Naive thymus-derived CD4-positive, alpha-beta T cell (primary cell): ENCODE data around the gene SHANK2. TPM values are rescaled to one million over a fixed set of nuclear protein-coding genes. Genes with fewer than 3 reads are reported as not detected.

ENCODE experiments used
- ATAC-seq: fragments of 150-1000 bp; cut with Tn5 transposase; 2 replicates; pipeline ENCODE4 v1.10.0; 2021; ENCODE audit warnings: mild to moderate bottlenecking, moderate library complexity
- CTCF ChIA-PET: fragments of 350-600 bp; sonication (Branson Sonifier 250); formaldehyde crosslinking; loops from one replicate; lab custom pipeline; 2021; ENCODE audit warnings: antibody characterized with exemption; lab: Charles Lee
- POLR2A ChIA-PET: fragments of 350-600 bp; sonication (Branson Sonifier 250); formaldehyde crosslinking; loops from one replicate; lab custom pipeline; 2021; ENCODE audit warnings: antibody characterized with exemption, inconsistent platforms; lab: Charles Lee
- DNase-seq, 9 donors: peaks; one replicate each; pipeline versions ENCODE4 v3.0.0 to v3.0.0-alpha.2; 2020 to 2022; ENCODE audit warnings: mixed read lengths in 1 of 9
- H3K27ac ChIP-seq: one replicate; pipeline ENCODE4 v1.7.0; 2013; ENCODE audit warnings: mild to moderate bottlenecking, low read depth, low read length, moderate library complexity
- H3K27me3 ChIP-seq, 2 donors: one replicate each; pipeline ENCODE4 v1.7.0; 2013; ENCODE audit warnings: low read length in 2 of 2, mild to moderate bottlenecking in 2 of 2, moderate library complexity in 2 of 2; ENCODE audit not compliant: control insufficient read depth in 2 of 2, insufficient read depth in 2 of 2
- H3K36me3 ChIP-seq, 3 experiments: 1 replicate in 2 of 3; 2 replicates in 1 of 3; pipeline ENCODE4 v1.7.0; 2013; ENCODE audit warnings: low read length in 3 of 3, mild to moderate bottlenecking in 3 of 3, moderate library complexity in 1 of 3; ENCODE audit not compliant: insufficient read depth in 3 of 3, control insufficient read depth in 2 of 3
- H3K4me1 ChIP-seq, 2 donors: one replicate each; pipeline ENCODE4 v1.7.0; 2013; ENCODE audit warnings: low read length in 2 of 2, mild to moderate bottlenecking in 2 of 2, moderate library complexity in 1 of 2; ENCODE audit not compliant: control insufficient read depth in 2 of 2, insufficient read depth in 2 of 2
- H3K4me3 ChIP-seq: 2 replicates; pipeline ENCODE4 v1.7.0; 2013; ENCODE audit warnings: mild to moderate bottlenecking, low read length
- H3K9me3 ChIP-seq, 3 experiments: 1 replicate in 2 of 3; 2 replicates in 1 of 3; pipeline ENCODE4 v1.7.0; 2013; ENCODE audit warnings: low read length in 3 of 3; ENCODE audit not compliant: control insufficient read depth in 2 of 3
- H3K27ac Mint-ChIP-seq, 9 donors: one replicate each; pipeline ENCODE4 v1.8.0; 2020 to 2022; ENCODE audit warnings: mixed read lengths in 9 of 9, mild to moderate bottlenecking in 8 of 9, moderate library complexity in 5 of 9, inconsistent platforms in 2 of 9
- H3K27me3 Mint-ChIP-seq, 5 donors: one replicate each; pipeline ENCODE4 v1.8.0; 2021 to 2022; ENCODE audit warnings: mixed read lengths in 5 of 5, mild to moderate bottlenecking in 1 of 5
- H3K36me3 Mint-ChIP-seq, 5 donors: one replicate each; pipeline ENCODE4 v1.8.0; 2020 to 2022; ENCODE audit warnings: mixed read lengths in 5 of 5, mild to moderate bottlenecking in 3 of 5, inconsistent platforms in 1 of 5
- H3K4me1 Mint-ChIP-seq, 7 donors: one replicate each; pipeline ENCODE4 v1.8.0; 2020 to 2022; ENCODE audit warnings: mixed read lengths in 7 of 7, mild to moderate bottlenecking in 3 of 7, inconsistent platforms in 1 of 7
- H3K4me3 Mint-ChIP-seq, 10 donors: one replicate each; pipeline ENCODE4 v1.8.0; 2020 to 2022; ENCODE audit warnings: mild to moderate bottlenecking in 10 of 10, mixed read lengths in 10 of 10, moderate library complexity in 6 of 10, inconsistent platforms in 2 of 10
- H3K9me3 Mint-ChIP-seq, 11 donors: one replicate each; pipeline ENCODE4 v1.8.0; 2020 to 2022; ENCODE audit warnings: mixed read lengths in 11 of 11, mild to moderate bottlenecking in 4 of 11, inconsistent platforms in 1 of 11, moderate library complexity in 1 of 11
- intact Hi-C, 2 donors: fragments of 100-400 bp; cut with micrococcal nuclease; formaldehyde crosslinking; loops; one replicate each; pipeline ENCODE4 v1.15.1; 2023
- polyA plus RNA-seq, 2 donors: library from polyadenylated mRNA; unstranded; fragments of 300-500 nt; fragmentation: Illumina TruSeq; gene quantifications; one replicate each; pipeline ENCODE4 v1.2.3, GENCODE V29; 2021
- total RNA-seq, 6 experiments: library from RNA in 5 of 6; stranded (reverse) in 5 of 6; gene quantifications; 1 replicate in 5 of 6; 2 replicates in 1 of 6; pipeline ENCODE4 v1.2.3 and lab custom pipeline; 2021 to 2026

SHANK2 gene
- total and polyA plus RNA-seq, 7 experiments from 2014 or later: 0.29 to 0.72 TPM; not detected in 5

GRCh38 chr11:71255323-71255722, 2.9 kb upstream of the SHANK2 start:
- Histone ChIP-seq H3K9me3 (no peaks in the 10 kb centered on the region), H3K27me3 (peaks cover 0 to 6% of the 10 kb centered on the region in 2 donors), H3K4me1 (no peaks in the 10 kb centered on the region), H3K27ac (no peak overlapping the region), H3K4me3 (no peak overlapping the region), H3K36me3 (no peaks in the 10 kb centered on the region)
- POLR2A ChIA-PET: interaction anchor here (1.1 kb wide), 1 partner anchor 11 kb away, joined by 3 read pairs; no protein-coding TSS in a partner anchor
- no peak for ATAC-seq
- Mint-ChIP-seq H3K4me3 (no peak overlapping the region), H3K36me3 (no peaks in the 10 kb centered on the region), H3K27me3 (peaks cover 34 to 44% (median 39%) of the 10 kb centered on the region in 5 donors), H3K27ac (no peak overlapping the region), H3K9me3 (peaks cover 0 to 9% (median 2%) of the 10 kb centered on the region in 11 donors), H3K4me1 (peaks cover 0 to 11% (median 2%) of the 10 kb centered on the region in 7 donors)
- no peak for DNase-seq
- intact Hi-C loops: no loop called here
- CTCF ChIA-PET: no interaction called here

- no peak overlapping the region for H3K27ac ChIP-seq
- CTCF ChIA-PET: no interaction called here
- no peak overlapping the region for H3K4me3 ChIP-seq
- H3K27me3 ChIP-seq: peaks cover 4 to 6% of the 10 kb centered on the region in 2 donors
- H3K27ac Mint-ChIP-seq: no peak overlapping the region
- DNase-seq: no peak
- POLR2A ChIA-PET: no interaction called here
- peaks cover 0 to 6% (median 2%) of the 10 kb centered on the region in 11 donors for H3K9me3 Mint-ChIP-seq
- peaks cover 47 to 56% (median 55%) of the 10 kb centered on the region in 5 donors for H3K27me3 Mint-ChIP-seq
- H3K4me1 ChIP-seq: no peaks in the 10 kb centered on the region
- H3K36me3 ChIP-seq: no peaks in the 10 kb centered on the region
- H3K4me1 Mint-ChIP-seq: peaks cover 0 to 13% (median 2%) of the 10 kb centered on the region in 7 donors
- intact Hi-C loops: no loop called here
- H3K9me3 ChIP-seq: no peaks in the 10 kb centered on the region
- H3K36me3 Mint-ChIP-seq: no peaks in the 10 kb centered on the region
- H3K4me3 Mint-ChIP-seq: peak overlapping the region in 1 of 10 donors; percentile 75
- no peak for ATAC-seq
These were observed 1.4 kb upstream of the SHANK2 start for GRCh38 chr11:71253794-71254193.

- POLR2A ChIA-PET: no interaction called here
- intact Hi-C loops: no loop called here
- peaks cover 55 to 64% (median 60%) of the 10 kb centered on the region in 5 donors for H3K27me3 Mint-ChIP-seq
These were observed 673 bp upstream of the SHANK2 start for GRCh38 chr11:71252770-71253730.

GRCh38 chr11:71251761-71252268, 562 bp downstream of the SHANK2 start:
- peaks cover 0 to 2% (median 0%) of the 10 kb centered on the region in 11 donors for H3K9me3 Mint-ChIP-seq
- peak overlapping the region in 2 of 10 donors; percentile 39 to 56 for H3K4me3 Mint-ChIP-seq
- no peaks in the 10 kb centered on the region for H3K36me3 ChIP-seq
- peaks cover 4 to 6% of the 10 kb centered on the region in 2 donors for H3K27me3 ChIP-seq
- peaks cover 0 to 13% (median 2%) of the 10 kb centered on the region in 7 donors for H3K4me1 Mint-ChIP-seq
- no peaks in the 10 kb centered on the region for H3K9me3 ChIP-seq
- ATAC-seq (no peak), DNase-seq (no peak)
- no peak overlapping the region for H3K27ac Mint-ChIP-seq
- no peak overlapping the region for H3K27ac ChIP-seq
- peaks cover 55 to 74% (median 56%) of the 10 kb centered on the region in 5 donors for H3K27me3 Mint-ChIP-seq
- no peaks in the 10 kb centered on the region for H3K4me1 ChIP-seq
- H3K36me3 Mint-ChIP-seq: no peaks in the 10 kb centered on the region
- intact Hi-C loops: no loop called here
- CTCF ChIA-PET: no interaction called here
- H3K4me3 ChIP-seq: no peak overlapping the region
- POLR2A ChIA-PET: no interaction called here

More at GRCh38 chr11:71252770-71253730, 673 bp upstream of the SHANK2 start:
- no peak for DNase-seq
- Histone ChIP-seq H3K4me1 (no peaks in the 10 kb centered on the region), H3K9me3 (no peaks in the 10 kb centered on the region), H3K4me3 (no peak overlapping the region), H3K27ac (no peak overlapping the region), H3K36me3 (no peaks in the 10 kb centered on the region), H3K27me3 (peaks cover 4 to 6% of the 10 kb centered on the region in 2 donors)
- CTCF ChIA-PET: no interaction called here
- Mint-ChIP-seq H3K9me3 (peaks cover 0 to 2% (median 0%) of the 10 kb centered on the region in 11 donors), H3K36me3 (no peaks in the 10 kb centered on the region), H3K4me3 (peak overlapping the region in 5 of 10 donors; percentile 18 to 75 (median 30)), H3K4me1 (peaks cover 0 to 13% (median 2%) of the 10 kb centered on the region in 7 donors), H3K27ac (no peak overlapping the region)
- no peak for ATAC-seq

- Mint-ChIP-seq H3K36me3 (no peaks in the 10 kb centered on the region), H3K4me1 (peaks cover 0 to 13% (median 2%) of the 10 kb centered on the region in 7 donors), H3K9me3 (peaks cover 0 to 2% (median 0%) of the 10 kb centered on the region in 11 donors), H3K27ac (no peak overlapping the region), H3K27me3 (peaks cover 52 to 69% (median 56%) of the 10 kb centered on the region in 5 donors), H3K4me3 (peak overlapping the region in 4 of 10 donors; percentile 24 to 73 (median 48))
- Histone ChIP-seq H3K9me3 (no peaks in the 10 kb centered on the region), H3K4me3 (no peak overlapping the region), H3K27ac (no peak overlapping the region), H3K36me3 (no peaks in the 10 kb centered on the region), H3K4me1 (no peaks in the 10 kb centered on the region), H3K27me3 (peaks cover 4 to 6% of the 10 kb centered on the region in 2 donors)
- CTCF ChIA-PET: no interaction called here
- POLR2A ChIA-PET: no interaction called here
- DNase-seq: no peak
- ATAC-seq: no peak
- intact Hi-C loops: no loop called here
These were observed 1.1 kb downstream of the SHANK2 start for GRCh38 chr11:71251151-71251721.

- Mint-ChIP-seq H3K4me1 (peaks cover 0 to 13% (median 2%) of the 10 kb centered on the region in 7 donors), H3K9me3 (peaks cover 0 to 2% (median 0%) of the 10 kb centered on the region in 11 donors), H3K4me3 (peak overlapping the region in 7 of 10 donors; percentile 3 to 73 (median 42)), H3K27ac (no peak overlapping the region), H3K36me3 (no peaks in the 10 kb centered on the region), H3K27me3 (peaks cover 52 to 67% (median 53%) of the 10 kb centered on the region in 5 donors)
- H3K27me3 ChIP-seq: peaks cover 4 to 6% of the 10 kb centered on the region in 2 donors
- DNase-seq (no peak), ATAC-seq (no peak)
- CTCF ChIA-PET: no interaction called here
- POLR2A ChIA-PET: no interaction called here
- H3K9me3 ChIP-seq: no peaks in the 10 kb centered on the region
- no peaks in the 10 kb centered on the region for H3K4me1 ChIP-seq
- intact Hi-C loops: no loop called here
- no peak overlapping the region for H3K27ac ChIP-seq
- no peak overlapping the region for H3K4me3 ChIP-seq
- H3K36me3 ChIP-seq: no peaks in the 10 kb centered on the region
These were observed 1.7 kb downstream of the SHANK2 start for GRCh38 chr11:71250523-71251150.
